Activated T-cell treated with anti-CD3 and anti-CD28 coated beads, Interleukin-2, amount 50 U/mL, for 1 hour (primary cell): ENCODE measurements around the gene SUGCT.
"Not testable (repeated sequence)": the region's sequence is repeated elsewhere in the genome, so short reads cannot be mapped to it uniquely, and the experiment has no call there.

Experiments used
- DNase-seq: peaks from one replicate; pipeline ENCODE4 v3.0.0-alpha.2; 2020

Gene SUGCT

GRCh38 chr7:40204581-40204980 lies 69.8 kb downstream of the SUGCT start:
- no peak for DNase-seq

GRCh38 chr7:40205992-40206391 lies 71.2 kb downstream of the SUGCT start:
- DNase-seq = no peak

GRCh38 chr7:40211276-40212003 lies 76.6 kb downstream of the SUGCT start:
- no peak for DNase-seq

DNA sequence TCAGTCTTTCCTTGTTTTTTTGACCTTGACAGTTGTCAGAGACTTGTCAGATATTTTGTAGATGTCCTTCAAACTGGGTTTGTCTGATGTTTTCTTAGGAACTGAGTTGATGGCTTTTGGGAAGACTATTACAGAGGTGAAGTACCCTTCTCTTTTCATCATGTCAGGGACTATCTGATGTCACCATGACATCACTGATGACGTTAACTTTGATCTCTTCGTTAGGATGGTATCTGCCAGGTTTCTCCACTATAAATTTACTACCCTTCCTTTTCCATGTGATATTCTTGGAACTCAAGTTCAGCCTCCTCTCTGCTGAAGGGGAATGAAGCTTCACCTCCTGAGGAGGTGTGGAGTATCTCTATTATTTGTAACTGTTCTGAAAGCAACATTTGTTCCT lies 78.5 kb downstream of the SUGCT start:
- DNase-seq = no peak

DNA sequence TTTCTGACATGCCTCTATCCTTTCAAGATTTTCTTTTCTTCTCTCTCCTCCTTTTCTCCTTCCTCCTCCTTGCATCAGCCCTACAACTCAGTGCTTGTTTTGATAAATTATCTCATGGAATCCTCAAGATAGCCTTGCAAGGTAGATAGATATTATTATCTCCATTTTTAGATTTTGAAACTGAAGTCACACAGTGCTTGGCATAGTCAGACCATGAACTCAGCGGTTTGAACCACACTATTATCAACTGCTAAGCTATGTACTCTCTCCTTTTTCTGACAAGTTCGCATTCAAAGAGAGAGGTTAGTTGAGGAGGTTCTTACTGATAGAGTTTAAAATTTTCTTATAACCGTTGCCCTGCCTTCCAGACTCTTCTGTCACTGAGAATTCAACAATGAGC lies 79.1 kb downstream of the SUGCT start:
- DNase-seq = no peak

DNA sequence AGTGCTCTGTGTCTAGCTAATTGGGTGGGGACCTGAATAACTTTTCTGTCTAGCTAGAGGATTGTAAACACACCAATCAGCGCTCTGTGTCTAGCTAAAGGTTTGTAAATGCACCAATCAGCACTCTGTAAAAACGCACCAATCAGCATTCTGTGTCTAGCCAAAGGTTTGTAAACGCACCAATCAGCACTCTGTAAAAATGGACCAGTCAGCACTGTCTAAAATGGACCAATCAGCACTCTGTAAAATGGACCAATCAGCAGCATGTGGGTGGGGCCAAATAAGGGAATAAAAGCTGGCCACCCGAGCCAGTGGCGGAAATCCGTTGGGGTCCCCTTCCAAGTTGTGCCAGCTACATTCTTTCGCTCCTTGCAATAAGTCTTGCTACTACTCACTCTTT lies 83.8 kb downstream of the SUGCT start:
- DNase-seq = not testable (repeated sequence)

DNA sequence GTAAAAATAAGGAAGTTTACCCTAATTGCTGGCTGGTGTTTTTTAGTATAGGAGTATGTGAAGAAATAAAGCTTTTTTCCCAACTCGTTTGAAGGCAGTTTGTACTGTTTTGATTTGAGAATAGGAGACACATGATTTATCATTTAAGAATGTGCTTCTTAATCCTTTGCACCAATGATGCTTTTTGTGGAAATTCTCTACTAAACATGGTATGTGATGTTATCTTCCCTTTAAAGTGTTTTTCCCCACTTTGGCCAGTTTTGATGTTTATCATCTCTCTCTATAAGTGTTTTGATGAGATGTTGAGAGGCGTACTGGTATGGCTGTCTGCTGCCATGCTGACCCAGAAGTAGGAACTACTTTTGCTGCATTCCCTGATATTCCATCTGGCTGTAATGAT lies 85.1 kb downstream of the SUGCT start:
- DNase-seq = no peak

- no peak for DNase-seq
These were observed 85.7 kb downstream of the SUGCT start for GRCh38 chr7:40220421-40220911.

DNA sequence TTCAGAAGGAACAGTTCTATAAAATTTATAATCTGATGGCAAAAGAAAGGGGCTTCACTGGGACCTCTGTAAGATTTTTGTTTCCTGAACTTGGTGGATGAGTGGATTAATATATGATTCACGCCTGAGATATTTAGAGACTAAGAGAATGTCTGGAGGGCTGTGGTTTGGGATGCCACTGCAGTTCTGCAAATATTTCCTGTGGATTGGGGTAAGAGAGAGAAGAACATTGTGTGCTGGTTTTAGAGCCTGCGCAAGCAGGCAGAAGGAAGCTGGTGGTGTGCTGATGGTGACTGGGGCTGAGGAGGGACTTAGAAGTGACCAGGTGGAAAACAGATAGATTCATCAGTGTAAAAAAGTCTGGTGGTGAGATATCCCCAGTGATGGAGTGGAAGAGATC lies 87.0 kb downstream of the SUGCT start:
- DNase-seq = no peak

- DNase-seq = no peak
These were observed 88.8 kb downstream of the SUGCT start for GRCh38 chr7:40223451-40224127.

DNA sequence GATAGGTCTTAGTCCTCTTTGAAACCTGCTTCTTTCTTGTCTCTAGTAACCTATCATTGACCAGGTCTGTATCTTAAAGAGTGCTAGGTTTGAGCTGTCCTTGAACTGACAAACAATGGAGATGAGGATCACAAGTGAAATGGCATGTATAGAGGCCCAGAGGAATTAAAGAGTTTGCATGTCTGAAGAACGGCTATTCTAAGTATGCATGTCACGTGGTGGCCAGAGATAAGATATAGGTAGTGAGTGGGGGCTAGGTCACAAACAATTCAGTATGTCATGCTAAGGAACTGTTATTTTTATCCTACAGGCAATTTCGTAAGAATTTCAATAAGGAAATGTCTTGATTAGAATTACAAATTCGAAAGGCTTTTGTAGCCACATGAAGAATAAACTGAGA lies 95.3 kb downstream of the SUGCT start:
- no peak for DNase-seq

- DNase-seq = no peak
These were observed 97.0 kb downstream of the SUGCT start for GRCh38 chr7:40231796-40232195.

DNA sequence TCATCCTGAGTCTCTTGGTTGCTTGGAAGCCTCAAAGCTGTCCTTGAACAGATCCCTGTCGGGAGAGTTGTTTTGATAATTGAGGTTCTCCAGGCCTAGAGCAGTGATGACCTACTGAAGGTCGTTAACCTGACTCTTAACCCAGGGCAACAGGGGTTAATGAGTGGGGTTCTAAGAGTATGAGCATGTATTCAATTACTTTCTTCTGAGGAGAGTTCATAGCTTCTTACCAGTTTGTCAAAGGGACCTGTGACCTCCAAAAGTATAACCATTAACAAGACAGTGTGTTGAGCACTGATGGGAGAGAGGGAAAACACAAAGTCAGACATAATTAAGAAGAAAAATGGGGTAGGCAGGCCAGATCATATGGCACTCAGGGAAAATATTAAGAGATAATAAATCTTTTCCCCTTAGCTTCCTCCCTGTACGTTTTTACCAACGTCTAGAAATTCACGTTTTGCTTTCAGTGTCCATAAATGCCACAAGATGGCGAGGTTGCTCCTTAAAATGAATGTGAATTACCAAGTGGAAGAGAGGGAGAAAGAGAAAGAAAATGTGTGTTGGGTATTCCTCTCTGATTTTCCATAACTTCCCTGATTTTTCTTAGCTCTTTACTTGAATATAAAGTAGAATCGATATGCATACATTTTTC lies 97.6 kb downstream of the SUGCT start:
- DNase-seq = no peak

DNA sequence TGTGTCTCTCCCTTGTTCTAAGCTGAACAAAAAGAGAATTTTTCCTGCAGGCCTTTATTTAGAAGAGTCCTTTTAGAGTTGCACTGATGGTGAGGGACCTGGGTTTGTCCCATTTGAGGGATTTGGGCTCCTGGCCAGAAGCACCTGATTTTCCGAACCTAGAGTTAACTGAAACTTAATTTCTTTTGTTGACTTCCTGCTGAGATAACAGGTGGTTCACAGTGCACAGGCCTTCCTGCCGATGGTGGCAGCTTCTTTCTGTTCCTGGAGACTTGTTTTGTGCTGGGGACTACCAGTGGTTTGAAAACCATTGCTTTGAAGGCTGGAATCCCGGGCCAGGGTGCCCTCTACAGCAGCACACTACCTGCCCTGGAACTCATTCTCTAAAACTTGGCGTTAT lies 99.2 kb downstream of the SUGCT start:
- no peak for DNase-seq

- DNase-seq = no peak
These were observed 99.9 kb downstream of the SUGCT start for GRCh38 chr7:40234666-40235065.

DNA sequence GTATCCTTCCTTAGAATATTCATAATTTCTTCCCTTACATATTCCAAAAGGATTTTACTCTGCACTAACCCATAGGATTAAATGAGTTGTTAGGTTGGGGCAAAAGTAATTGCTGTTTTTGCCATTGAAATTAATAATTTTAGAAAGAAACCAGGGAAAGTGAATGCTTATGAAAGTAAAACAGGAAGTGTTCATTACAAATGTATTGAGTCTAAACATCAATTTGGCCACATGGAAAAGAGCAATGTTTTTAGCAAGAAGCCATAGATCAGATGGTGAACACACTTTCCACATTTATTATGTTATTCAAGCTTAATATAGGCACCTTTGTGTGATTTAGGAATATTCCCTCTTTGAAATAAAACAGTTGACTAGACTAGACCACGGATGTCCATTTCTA lies 102.9 kb downstream of the SUGCT start:
- DNase-seq = no peak

DNA sequence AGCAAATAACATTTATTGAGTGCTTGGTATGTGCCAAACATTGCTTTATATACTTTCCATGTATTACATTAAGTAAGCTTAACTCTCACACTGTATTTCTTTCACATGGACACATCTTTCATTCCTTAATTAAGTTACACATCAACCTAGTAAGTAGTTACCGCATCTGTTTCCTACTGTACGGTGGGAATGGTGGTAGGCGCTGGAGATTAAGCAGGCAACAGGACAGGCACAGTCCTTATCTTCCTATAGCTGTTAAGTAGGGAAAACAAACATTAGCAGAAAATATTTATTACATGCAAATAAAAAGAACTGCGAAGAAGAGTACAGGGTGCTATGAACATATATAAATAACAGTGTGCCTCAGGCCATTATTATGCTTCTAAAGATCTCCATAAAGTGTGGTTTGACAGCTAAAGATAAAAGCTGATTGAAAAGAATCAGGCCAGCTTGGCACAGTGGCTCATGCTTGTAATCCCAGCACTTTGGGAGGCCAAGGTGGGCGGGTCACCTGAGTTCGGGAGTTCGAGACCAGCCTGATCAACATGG lies 105.0 kb downstream of the SUGCT start:
- DNase-seq = no peak

DNA sequence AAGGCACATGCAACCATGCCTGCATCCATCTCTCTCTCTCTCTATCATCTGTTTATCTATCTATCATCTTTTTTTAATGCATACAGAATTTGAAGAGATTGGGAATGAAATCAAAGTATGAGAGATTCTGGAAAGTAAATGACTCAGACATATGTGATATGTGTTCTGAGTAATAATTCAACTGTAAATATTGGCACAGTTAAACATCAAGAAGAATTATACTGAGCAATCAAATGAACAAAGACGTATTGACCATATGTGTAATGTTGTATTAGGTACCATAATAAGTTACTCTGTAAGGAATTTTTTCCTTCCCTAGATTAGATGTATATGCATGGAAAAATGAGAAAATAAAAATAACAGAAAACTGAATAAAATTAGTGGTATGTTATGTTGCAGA lies 108.3 kb downstream of the SUGCT start:
- DNase-seq = no peak

DNA sequence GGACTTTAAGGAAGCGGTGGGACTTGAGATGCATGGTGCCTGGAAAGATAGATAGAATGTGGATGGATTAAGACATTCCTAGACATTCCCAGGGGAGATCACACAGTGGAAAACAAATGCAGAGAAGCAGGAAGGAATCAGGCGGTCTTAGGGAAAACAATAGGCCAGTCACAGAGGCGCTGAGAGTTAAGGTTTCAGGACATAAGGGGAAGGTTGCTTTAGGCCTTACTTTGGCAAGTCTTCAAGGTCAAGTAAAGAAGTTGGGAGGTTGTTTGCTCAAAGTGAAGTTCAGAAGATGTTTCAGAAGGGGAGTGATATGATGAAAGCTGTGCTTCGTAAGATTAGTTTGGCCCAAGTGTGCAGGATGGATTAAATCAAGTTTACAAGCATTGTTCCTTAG lies 109.4 kb downstream of the SUGCT start:
- no peak for DNase-seq

DNA sequence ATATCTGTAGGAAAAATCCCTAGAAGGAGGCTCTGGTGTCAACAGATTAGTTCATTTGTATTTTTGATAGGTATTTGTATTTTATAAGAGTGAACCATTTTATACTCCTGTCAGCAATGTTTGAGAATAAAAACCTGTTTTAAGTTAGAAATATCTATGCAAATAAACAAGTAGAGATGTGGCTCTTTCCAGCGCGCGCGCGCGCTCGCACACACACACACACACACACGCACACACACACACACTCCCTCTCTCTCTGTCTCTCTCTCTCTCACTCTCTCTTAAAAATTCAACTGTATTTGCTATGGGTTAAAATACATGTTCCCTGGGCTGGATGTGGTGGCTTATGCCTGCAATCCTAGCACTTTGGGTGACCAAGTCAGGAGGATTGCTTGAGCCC lies 113.9 kb downstream of the SUGCT start:
- DNase-seq = no peak

- not testable (repeated sequence) for DNase-seq
These were observed 118.6 kb downstream of the SUGCT start for GRCh38 chr7:40253444-40253843.

GRCh38 chr7:40263752-40264390 lies 129.1 kb downstream of the SUGCT start:
- no peak for DNase-seq

GRCh38 chr7:40267583-40267982 lies 132.8 kb downstream of the SUGCT start:
- DNase-seq = no peak
